Panc1 (cell line): ENCODE data around the gene PPM1L. TPM values are rescaled to one million over a fixed set of nuclear protein-coding genes. Genes with fewer than 3 reads are reported as not detected.

Source experiments
- ATAC-seq: fragments of 200-7000 bp; cut with Tn5 transposase; 2 replicates; pipeline ENCODE4 v1.9.1; 2020; ENCODE audit warnings: mild to moderate bottlenecking, moderate library complexity
- BruUV-seq: library from RNA; stranded (reverse); fragments of 400-500 nt; replicated peaks from 2 replicates; lab custom pipeline; 2021; lab: Mats Ljungman, UMichigan
- CTCF ChIA-PET: fragments of 300-600 bp; sonication (Branson Sonifier 250); formaldehyde crosslinking; loops from one replicate; lab custom pipeline; 2022; ENCODE audit warnings: antibody characterized with exemption; lab: Charles Lee
- POLR2A ChIA-PET: fragments of 300-600 bp; sonication (Branson Sonifier 250); formaldehyde crosslinking; loops from one replicate; lab custom pipeline; 2022; ENCODE audit warnings: antibody characterized with exemption; lab: Charles Lee
- DNase-seq: peaks from one replicate; pipeline ENCODE4 v3.0.0-alpha.2; 2010; ENCODE audit warnings: low read depth, low spot score
- H3K27ac ChIP-seq: 2 replicates; pipeline ENCODE4 v1.5.1; 2011; ENCODE audit warnings: mild to moderate bottlenecking, low read length, inconsistent platforms
- H3K27me3 ChIP-seq: fragments of 200-500 bp; sonication (Bioruptor generic); 2 replicates; pipeline ENCODE4 v1.6.0; 2014; ENCODE audit warnings: low read length, inconsistent platforms; ENCODE audit not compliant: control insufficient read depth, insufficient read depth
- H3K36me3 ChIP-seq: fragments of 200-500 bp; sonication (Bioruptor generic); 2 replicates; pipeline ENCODE4 v1.5.1; 2014; ENCODE audit warnings: inconsistent platforms, mild to moderate bottlenecking, low read length, moderate library complexity; ENCODE audit not compliant: control insufficient read depth, insufficient read depth
- H3K4me1 ChIP-seq: 2 replicates; pipeline ENCODE4 v1.5.1; 2011; ENCODE audit warnings: inconsistent platforms, mild to moderate bottlenecking, low read length, moderate library complexity; ENCODE audit not compliant: control insufficient read depth, insufficient read depth
- H3K4me3 ChIP-seq, 2 experiments: 2 replicates each; pipeline ENCODE4 v1.5.1; 2011 to 2012; ENCODE audit warnings: low read depth in 2 of 2, low read length in 2 of 2, mild to moderate bottlenecking in 2 of 2, inconsistent platforms in 1 of 2, moderate library complexity in 1 of 2
- H3K9me3 ChIP-seq: fragments of 200-500 bp; sonication (Bioruptor generic); 2 replicates; pipeline ENCODE4 v1.5.1; 2014; ENCODE audit warnings: low read depth, mild to moderate bottlenecking, inconsistent platforms, low read length, moderate library complexity; ENCODE audit not compliant: control insufficient read depth, insufficient read depth
- CTCF ChIP-seq: fragments of 450-650 bp; IDR thresholded peaks from 2 replicates; pipeline ENCODE4 v1.5.1; 2017; ENCODE audit warnings: mild to moderate bottlenecking
- POLR2AphosphoS5 ChIP-seq: IDR thresholded peaks from 2 replicates; pipeline ENCODE4 v1.6.1; 2012; ENCODE audit warnings: mild to moderate bottlenecking, low read depth, low read length, moderate library complexity
- REST ChIP-seq, 2 experiments: IDR thresholded peaks; 2 replicates each; pipeline ENCODE4 v1.6.1; 2011 to 2012; ENCODE audit warnings: low read depth in 2 of 2, control low read depth in 1 of 2, low read length in 1 of 2, mild to moderate bottlenecking in 1 of 2, moderate library complexity in 1 of 2; ENCODE audit not compliant: insufficient read depth in 1 of 2
- SIN3A ChIP-seq: IDR thresholded peaks from 2 replicates; pipeline ENCODE4 v1.6.1; 2012; ENCODE audit warnings: low read depth, mild to moderate bottlenecking, low read length, moderate library complexity, borderline replicate concordance; ENCODE audit not compliant: insufficient read depth
- TCF7L2 ChIP-seq: IDR thresholded peaks from 2 replicates; pipeline ENCODE4 v1.6.1; 2011; ENCODE audit warnings: mild to moderate bottlenecking, low read depth, low read length, inconsistent platforms
- in situ Hi-C: cut with HindIII; loops from 2 replicates; pipeline ENCODE4 v1.10.0; 2016; ENCODE audit warnings: low sequenced_read_pairs, low pct_unique_long_range_greater_than_20kb
- intact Hi-C: fragments of 100-400 bp; cut with micrococcal nuclease; formaldehyde crosslinking; loops from one replicate; pipeline ENCODE4 v1.10.0; 2022; ENCODE audit not compliant: unreplicated experiment
- total RNA-seq: library from RNA; stranded (reverse); gene quantifications from one replicate; pipeline ENCODE4 v1.2.1, GENCODE V29; 2021; ENCODE audit not compliant: unreplicated experiment

PPM1L gene
- total RNA-seq, 1 experiment from 2014 or later: 23.8 TPM

GRCh38 chr3:160830796-160831195, 74.8 kb downstream of the PPM1L start:
- DNase-seq (no peak), ATAC-seq (no peak)
- intact Hi-C loops: no loop called here
- no peaks in the 10 kb centered on the region for H3K9me3 ChIP-seq
- POLR2A ChIA-PET: no interaction called here
- in situ Hi-C loops: no loop called here
- H3K27me3 ChIP-seq: no peaks in the 10 kb centered on the region
- TF ChIP-seq CTCF: no peak
- TF ChIP-seq SIN3A: no peak
- peak; percentile 80 to 83 for TF ChIP-seq REST (IDR thresholded peaks at IDR 0.05; ENCODE audit: insufficient read depth in 1 of 2, low read depth in 2 of 2, low read length in 1 of 2)
- no peak for TF ChIP-seq POLR2AphosphoS5
- TF ChIP-seq TCF7L2: no peak
- no peak overlapping the region for H3K4me3 ChIP-seq
- no peaks in the 10 kb centered on the region for H3K36me3 ChIP-seq
- H3K4me1 ChIP-seq: no peaks in the 10 kb centered on the region
- CTCF ChIA-PET: no interaction called here
- BruUV-seq: no TSS peak
- H3K27ac ChIP-seq: no peak overlapping the region

GRCh38 chr3:160831401-160831800, 75.4 kb downstream of the PPM1L start:
- in situ Hi-C loops: no loop called here
- intact Hi-C loops: no loop called here
- H3K4me3 ChIP-seq: no peak overlapping the region
- no peak for DNase-seq
- no peaks in the 10 kb centered on the region for H3K36me3 ChIP-seq
- no TSS peak for BruUV-seq
- no peaks in the 10 kb centered on the region for H3K9me3 ChIP-seq
- no peak for ATAC-seq
- ChIA-PET POLR2A (no interaction called here), CTCF (no interaction called here)
- no peaks in the 10 kb centered on the region for H3K27me3 ChIP-seq
- TF ChIP-seq REST (IDR thresholded peaks at IDR 0.05; ENCODE audit: insufficient read depth in 1 of 2, low read depth in 2 of 2, low read length in 1 of 2) (no peak), POLR2AphosphoS5 (no peak), TCF7L2 (no peak), SIN3A (no peak), CTCF (no peak)
- no peak overlapping the region for H3K27ac ChIP-seq
- no peaks in the 10 kb centered on the region for H3K4me1 ChIP-seq
